GM12878 (cell line): ENCODE measurements around the gene MALSU1. TPM values are rescaled to one million over a fixed set of nuclear protein-coding genes. Genes with fewer than 3 reads are reported as not detected.

Experiments used
- ATAC-seq: fragments of 200-7000 bp; cut with Tn5 transposase; 3 replicates; pipeline ENCODE4 v1.9.1; 2020; ENCODE audit warnings: mild to moderate bottlenecking, moderate library complexity
- BruUV-seq: library from RNA; stranded (reverse); fragments of 400-500 nt; replicated peaks from 2 replicates; lab custom pipeline; 2021; lab: Mats Ljungman, UMichigan
- CTCF ChIA-PET: fragments of 300-600 bp; sonication (Branson Sonifier 250); formaldehyde crosslinking; extraction: SDS; loops from one replicate; lab custom pipeline; 2021; ENCODE audit warnings: inconsistent platforms; lab: Yijun Ruan, JAX
- POLR2A ChIA-PET: fragments of 350-600 bp; formaldehyde crosslinking; extraction: SDS; loops from one replicate; lab custom pipeline; 2021; ENCODE audit warnings: inconsistent platforms; lab: Charles Lee
- RAD21 ChIA-PET: fragments of 300-600 bp; sonication (Branson Sonifier 250); formaldehyde crosslinking; loops from one replicate; lab custom pipeline; 2023; ENCODE audit warnings: antibody characterized with exemption; ENCODE audit not compliant: unreplicated experiment; lab: Charles Lee
- SMC1A ChIA-PET: fragments of 300-600 bp; sonication (Branson Sonifier 250); formaldehyde crosslinking; loops from one replicate; lab custom pipeline; 2023; ENCODE audit not compliant: unreplicated experiment, uncharacterized antibody; lab: Charles Lee
- DNase-seq: peaks from one replicate; pipeline ENCODE4 v3.0.0-alpha.2; 2011; ENCODE audit warnings: low read depth, low spot score
- FAIRE-seq: peaks from 3 replicates; lab custom pipeline; 2011; peaks lifted over from hg19 to GRCh38; lab: Jason Lieb, UNC
- H2AFZ ChIP-seq: 2 replicates; pipeline ENCODE4 v1.6.0; 2011; ENCODE audit warnings: low read depth, low read length, control low read depth; ENCODE audit not compliant: control insufficient read depth
- H3K27ac ChIP-seq: 2 replicates; pipeline ENCODE4 v1.5.1; 2011; ENCODE audit warnings: control low read depth; ENCODE audit not compliant: control insufficient read depth, insufficient read depth
- H3K27me3 ChIP-seq, 2 experiments: replicated peaks in 1 of 2; 2 replicates each; pipeline versions ENCODE4 v1.6.0 to v1.6.1; 2011; ENCODE audit warnings: low read length in 1 of 2; ENCODE audit not compliant: control insufficient read depth in 2 of 2, insufficient read depth in 2 of 2
- H3K36me3 ChIP-seq, 2 experiments: 2 replicates each; pipeline ENCODE4 v1.5.1; 2011; ENCODE audit warnings: low read length in 1 of 2; ENCODE audit not compliant: control insufficient read depth in 2 of 2, insufficient read depth in 2 of 2
- H3K4me1 ChIP-seq: 2 replicates; pipeline ENCODE4 v1.6.1; 2011; ENCODE audit warnings: mild to moderate bottlenecking, low read length, moderate library complexity, mixed read lengths; ENCODE audit not compliant: control insufficient read depth, insufficient read depth
- H3K4me2 ChIP-seq: 2 replicates; pipeline ENCODE4 v1.6.0; 2011; ENCODE audit warnings: control low read depth; ENCODE audit not compliant: control insufficient read depth, insufficient read depth
- H3K4me3 ChIP-seq: fragments of 200-600 bp; sonication (generic); 2 replicates; pipeline ENCODE4 v1.5.1; 2016
- H3K79me2 ChIP-seq: 2 replicates; pipeline ENCODE4 v1.6.0; 2011; ENCODE audit warnings: low read length; ENCODE audit not compliant: control insufficient read depth, insufficient read depth
- H3K9ac ChIP-seq: 2 replicates; pipeline ENCODE4 v1.8.0; 2011; ENCODE audit warnings: low read length, control low read depth, mixed read lengths; ENCODE audit not compliant: control insufficient read depth, insufficient read depth
- H3K9me3 ChIP-seq: replicated peaks from 3 replicates; pipeline ENCODE4 v1.5.1; 2011; ENCODE audit warnings: mild to moderate bottlenecking, low read length; ENCODE audit not compliant: control insufficient read depth, insufficient read depth
- H4K20me1 ChIP-seq: 2 replicates; pipeline ENCODE4 v1.6.0; 2011; ENCODE audit not compliant: control insufficient read depth, insufficient read depth
- ASH2L ChIP-seq: fragments of 300-600, 200-600 bp; sonication (generic); IDR thresholded peaks from 2 replicates; pipeline ENCODE4 v1.6.1; 2017; ENCODE audit warnings: low read depth, mild to moderate bottlenecking, borderline replicate concordance
- PAX5 ChIP-seq: IDR thresholded peaks from 2 replicates; pipeline ENCODE4 v1.6.1; 2011; ENCODE audit warnings: low read depth, low read length, borderline replicate concordance
- SIN3A ChIP-seq: IDR thresholded peaks from 2 replicates; pipeline ENCODE4 v1.6.1; 2012; ENCODE audit warnings: low read depth, low read length, improper control_type of control experiment
- SRF ChIP-seq, 2 experiments: IDR thresholded peaks; 2 replicates each; pipeline ENCODE4 v1.6.1; 2011; ENCODE audit warnings: low read depth in 2 of 2, low read length in 2 of 2, mild to moderate bottlenecking in 1 of 2, moderate library complexity in 1 of 2
- YBX1 ChIP-seq: fragments of 450-650 bp; IDR thresholded peaks from 2 replicates; pipeline ENCODE4 v1.6.1; 2016; ENCODE audit warnings: antibody characterized with exemption
- WGBS: methylation state at CpG from one replicate; pipeline ENCODE4 v1.1.6; 2016; ENCODE audit warnings: low lambda C conversion rate; ENCODE audit not compliant: insufficient replicate concordance, insufficient coverage; ENCODE audit errors: missing lambda C conversion rate; 5-methylcytosine and 5-hydroxymethylcytosine counted together
- in situ Hi-C: fragments of 300-500 bp; cut with MboI; formaldehyde crosslinking; loops from 9 replicates; pipeline ENCODE4 v1.14.3; 2018; ENCODE audit warnings: mixed read lengths
- intact Hi-C: fragments of 100-400 bp; cut with micrococcal nuclease; formaldehyde crosslinking; loops from one replicate; pipeline ENCODE4 v1.14.2; 2022; ENCODE audit not compliant: unreplicated experiment
- polyA plus RNA-seq, 11 experiments: library from polyadenylated mRNA; depleted of rRNA in 4 of 11; unstranded in 6 of 11; stranded (reverse) in 5 of 11; fragments of >200 nt; fragmentation: Nextera tagmentation in 4 of 11; fragmentation: Illumina TruSeq in 1 of 11; extraction: Ambion mirVana in 4 of 11; extraction: Trizol in 1 of 11; gene quantifications; 1 replicate in 1 of 11; 2 replicates in 10 of 11; pipeline versions ENCODE4 v1.2.1 to v1.2.3, GENCODE V29; 2011 to 2016; ENCODE audit warnings: inconsistent platforms in 2 of 11, missing spikeins in 2 of 11, low read depth in 1 of 11
- total RNA-seq, 4 experiments: library from RNA; depleted of rRNA in 3 of 4; stranded (reverse); fragments of >200 nt in 3 of 4; fragmentation: Illumina TruSeq in 1 of 4; extraction: Trizol in 1 of 4; gene quantifications; 2 replicates each; pipeline versions ENCODE4 v1.2.1 to v1.2.3, GENCODE V29; 2013 to 2021
- TF ChIP-seq, protein P1 (sequence below), 3 experiments: IDR thresholded peaks in 2 of 3; conservative IDR thresholded peaks in 1 of 3; 2 replicates each; pipeline ENCODE4 v1.5.1; 2011; ENCODE audit warnings: low read depth in 3 of 3, low read length in 3 of 3, mild to moderate bottlenecking in 3 of 3, control low read depth in 2 of 3, moderate library complexity in 2 of 3, inconsistent platforms in 1 of 3, mixed read lengths in 1 of 3; ENCODE audit not compliant: control insufficient read depth in 2 of 3, insufficient read depth in 1 of 3; ENCODE audit errors: extremely low read depth in 1 of 3
- TF ChIP-seq, protein P2 (sequence below): IDR thresholded peaks from 2 replicates; pipeline ENCODE4 v1.6.1; 2012; ENCODE audit warnings: low read depth, low read length, improper control_type of control experiment

Gene MALSU1
- total and polyA plus RNA-seq, 10 of the 15 experiments (the other 5 are each of a cell fraction or from before 2014, with no cell fraction given), result 8.5 to 159 (median 73.7) TPM

DNA sequence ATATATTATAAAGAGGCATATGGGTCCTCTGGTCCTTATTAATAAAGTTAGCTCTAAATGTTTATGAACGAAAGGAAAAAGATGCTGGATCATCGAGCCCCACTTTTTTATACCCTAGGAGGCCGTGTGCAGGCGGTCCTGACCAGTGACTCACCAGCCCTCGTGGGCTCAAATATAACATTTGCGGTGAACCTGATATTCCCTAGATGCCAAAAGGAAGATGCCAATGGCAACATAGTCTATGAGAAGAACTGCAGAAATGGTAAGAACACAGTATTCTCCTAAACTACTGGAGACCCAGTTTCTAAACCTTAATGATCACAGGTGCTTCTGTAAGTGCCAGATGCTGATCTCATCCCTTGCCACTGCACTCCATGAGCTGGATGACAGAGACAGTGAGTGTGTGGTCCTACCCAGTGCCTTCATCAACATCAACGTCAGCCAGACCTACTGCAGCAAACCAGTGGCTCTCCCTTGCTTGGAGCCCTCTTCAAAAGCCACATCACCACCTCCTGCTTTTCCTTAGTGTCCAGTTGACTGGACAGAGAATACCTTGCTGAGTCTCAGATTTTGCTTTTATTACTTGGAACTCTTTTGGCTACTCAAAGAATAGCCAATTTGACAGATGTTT lies 45.0 kb upstream of the MALSU1 start:
- no peak overlapping the region for H2AFZ ChIP-seq
- no peaks in the 10 kb centered on the region for H3K36me3 ChIP-seq
- ChIA-PET CTCF (interaction anchor here (0.9 to 3.8 kb wide), 4 partner anchors 8 to 70 kb away, joined by 3 to 31 read pairs (median 4); no protein-coding TSS in a partner anchor), SMC1A (interaction anchor here (0.7 to 1.2 kb wide), 5 partner anchors 12 to 459 kb away, joined by 3 read pairs; no protein-coding TSS in a partner anchor), POLR2A (no interaction called here), RAD21 (no interaction called here)
- ATAC-seq, result no peak
- 42% methylated on average over 7 of the region's 7 CpGs for WGBS
- H3K79me2 ChIP-seq, result no peaks in the 10 kb centered on the region
- H3K4me3 ChIP-seq, result no peak overlapping the region
- no peaks in the 10 kb centered on the region; a peak in 1 of 4 replicates for H3K27me3 ChIP-seq
- TF ChIP-seq, protein P1, sequence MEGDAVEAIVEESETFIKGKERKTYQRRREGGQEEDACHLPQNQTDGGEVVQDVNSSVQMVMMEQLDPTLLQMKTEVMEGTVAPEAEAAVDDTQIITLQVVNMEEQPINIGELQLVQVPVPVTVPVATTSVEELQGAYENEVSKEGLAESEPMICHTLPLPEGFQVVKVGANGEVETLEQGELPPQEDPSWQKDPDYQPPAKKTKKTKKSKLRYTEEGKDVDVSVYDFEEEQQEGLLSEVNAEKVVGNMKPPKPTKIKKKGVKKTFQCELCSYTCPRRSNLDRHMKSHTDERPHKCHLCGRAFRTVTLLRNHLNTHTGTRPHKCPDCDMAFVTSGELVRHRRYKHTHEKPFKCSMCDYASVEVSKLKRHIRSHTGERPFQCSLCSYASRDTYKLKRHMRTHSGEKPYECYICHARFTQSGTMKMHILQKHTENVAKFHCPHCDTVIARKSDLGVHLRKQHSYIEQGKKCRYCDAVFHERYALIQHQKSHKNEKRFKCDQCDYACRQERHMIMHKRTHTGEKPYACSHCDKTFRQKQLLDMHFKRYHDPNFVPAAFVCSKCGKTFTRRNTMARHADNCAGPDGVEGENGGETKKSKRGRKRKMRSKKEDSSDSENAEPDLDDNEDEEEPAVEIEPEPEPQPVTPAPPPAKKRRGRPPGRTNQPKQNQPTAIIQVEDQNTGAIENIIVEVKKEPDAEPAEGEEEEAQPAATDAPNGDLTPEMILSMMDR (IDR thresholded peaks at IDR 0.05 in 2 of 3, conservative IDR thresholded peaks at IDR 0.05 in 1 of 3; ENCODE audit: control insufficient read depth in 2 of 3, extremely low read depth in 1 of 3, insufficient read depth in 1 of 3, low read depth in 3 of 3, low read length in 3 of 3), result no peak
- TF ChIP-seq SRF (IDR thresholded peaks at IDR 0.05; ENCODE audit: low read depth in 2 of 2, low read length in 2 of 2) (no peak), ASH2L (no peak), YBX1 (no peak), PAX5 (no peak), SIN3A (no peak)
- TF ChIP-seq, protein P2, sequence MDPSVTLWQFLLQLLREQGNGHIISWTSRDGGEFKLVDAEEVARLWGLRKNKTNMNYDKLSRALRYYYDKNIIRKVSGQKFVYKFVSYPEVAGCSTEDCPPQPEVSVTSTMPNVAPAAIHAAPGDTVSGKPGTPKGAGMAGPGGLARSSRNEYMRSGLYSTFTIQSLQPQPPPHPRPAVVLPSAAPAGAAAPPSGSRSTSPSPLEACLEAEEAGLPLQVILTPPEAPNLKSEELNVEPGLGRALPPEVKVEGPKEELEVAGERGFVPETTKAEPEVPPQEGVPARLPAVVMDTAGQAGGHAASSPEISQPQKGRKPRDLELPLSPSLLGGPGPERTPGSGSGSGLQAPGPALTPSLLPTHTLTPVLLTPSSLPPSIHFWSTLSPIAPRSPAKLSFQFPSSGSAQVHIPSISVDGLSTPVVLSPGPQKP, result no peak
- no peak overlapping the region for H3K27ac ChIP-seq
- no TSS peak for BruUV-seq
- in situ Hi-C loops (no loop called here), intact Hi-C loops (no loop called here)
- H3K9me3 ChIP-seq, result peaks cover 2% of the 10 kb centered on the region; the same call in 2 of the 3 replicates
- H4K20me1 ChIP-seq, result no peaks in the 10 kb centered on the region
- no peak overlapping the region for H3K9ac ChIP-seq
- no peak overlapping the region for H3K4me2 ChIP-seq
- no peak for DNase-seq
- no peak for FAIRE-seq
- no peaks in the 10 kb centered on the region for H3K4me1 ChIP-seq
